Endothelial cell of umbilical vein (primary cell): ENCODE data around the gene H2AZ1.

Experiments
- CTCF ChIP-seq, 2 donors: IDR thresholded peaks; 1 replicate in 1 of 2; 2 replicates in 1 of 2; pipeline ENCODE4 v1.5.1; 2011; ENCODE audit warnings: low read length in 2 of 2, mild to moderate bottlenecking in 2 of 2, moderate library complexity in 2 of 2, control low read depth in 1 of 2, inconsistent platforms in 1 of 2, low read depth in 1 of 2; ENCODE audit not compliant: insufficient read depth in 1 of 2; ENCODE audit errors: extremely low read depth in 1 of 2
- EZH2 ChIP-seq: IDR thresholded peaks from 2 replicates; pipeline ENCODE4 v1.6.1; 2012; ENCODE audit warnings: borderline replicate concordance, low read depth, mild to moderate bottlenecking, moderate library complexity, low read length, inconsistent platforms; ENCODE audit not compliant: severe bottlenecking
- FOS ChIP-seq: IDR thresholded peaks from 2 replicates; pipeline ENCODE4 v1.6.1; 2011; ENCODE audit warnings: mild to moderate bottlenecking, low read length, moderate library complexity, borderline replicate concordance; ENCODE audit not compliant: insufficient read depth
- JUN ChIP-seq: IDR thresholded peaks from 2 replicates; pipeline ENCODE4 v1.6.1; 2011; ENCODE audit warnings: borderline replicate concordance, low read depth; ENCODE audit not compliant: insufficient read length, insufficient read depth
- POLR2A ChIP-seq: IDR thresholded peaks from 2 replicates; pipeline ENCODE4 v1.6.1; 2012; ENCODE audit warnings: low read depth, mild to moderate bottlenecking, control low read depth, low read length
- POLR2AphosphoS5 ChIP-seq: IDR thresholded peaks from 2 replicates; pipeline ENCODE4 v1.6.1; 2012; ENCODE audit warnings: low read depth, mild to moderate bottlenecking, control low read depth, low read length, moderate library complexity; ENCODE audit not compliant: insufficient read depth

GRCh38 chr4:99947608-99948007 lies 2.5 kb downstream of the H2AZ1 start:
- no peak for TF ChIP-seq POLR2A
- TF ChIP-seq EZH2, result no peak
- no peak for TF ChIP-seq CTCF (IDR thresholded peaks at IDR 0.05; ENCODE audit: extremely low read depth in 1 of 2, insufficient read depth in 1 of 2, low read depth in 1 of 2, low read length in 2 of 2)
- no peak for TF ChIP-seq FOS
- no peak for TF ChIP-seq JUN
- TF ChIP-seq POLR2AphosphoS5, result no peak
